K562 (cell line): ENCODE results near the gene DDOST.

Experiments
- BCL6 ChIP-seq: fragments of 250-450 bp; sonication (Bioruptor Pico); IDR thresholded peaks from 2 replicates; pipeline ENCODE4 v1.4.0; 2020
- CBFB ChIP-seq: sonication (generic); formaldehyde crosslinking; IDR thresholded peaks from 2 replicates; pipeline ENCODE4 v1.4.0; 2020; ENCODE audit warnings: mild to moderate bottlenecking, missing genetic modification reagents
- CTCF ChIP-seq, 3 experiments: IDR thresholded peaks in 2 of 3; conservative IDR thresholded peaks in 1 of 3; 2 replicates each; pipeline ENCODE4 v1.5.1; 2011 to 2012; ENCODE audit warnings: low read length in 3 of 3, mild to moderate bottlenecking in 3 of 3, control low read depth in 2 of 3, improper control_type of control experiment in 1 of 3, inconsistent platforms in 1 of 3, low read depth in 1 of 3, mixed read lengths in 1 of 3, moderate library complexity in 1 of 3; ENCODE audit not compliant: insufficient read depth in 2 of 3
- FIP1L1 ChIP-seq: fragments of 200-400 bp; formaldehyde crosslinking; IDR thresholded peaks from 2 replicates; pipeline ENCODE4 v1.6.1; 2018; ENCODE audit warnings: mild to moderate bottlenecking, low read depth, low read length; ENCODE audit not compliant: poor library complexity, severe bottlenecking
- MYBL2 ChIP-seq, 2 experiments: fragments of 450-650 bp in 1 of 2; sonication (generic) in 1 of 2; formaldehyde crosslinking in 1 of 2; IDR thresholded peaks; 2 replicates each; pipeline versions ENCODE4 v1.6.1 to v1.8.1; 2017 to 2022; ENCODE audit warnings: borderline replicate concordance in 1 of 2, inconsistent platforms in 1 of 2, low read depth in 1 of 2, mild to moderate bottlenecking in 1 of 2, missing genetic modification reagents in 1 of 2, moderate library complexity in 1 of 2
- MYC ChIP-seq, 2 experiments: fragments of 250-450 bp in 1 of 2; sonication (Bioruptor Pico) in 1 of 2; IDR thresholded peaks; 2 replicates each; pipeline versions ENCODE4 v1.5.1 to v1.6.1; 2012 to 2021; ENCODE audit warnings: low read depth in 2 of 2, borderline replicate concordance in 1 of 2, improper control_type of control experiment in 1 of 2, low read length in 1 of 2, mild to moderate bottlenecking in 1 of 2, moderate library complexity in 1 of 2
- NR0B1 ChIP-seq: fragments of 450-650 bp; IDR thresholded peaks from one replicate; pipeline ENCODE4 v1.6.1; 2018; ENCODE audit warnings: mild to moderate bottlenecking, moderate library complexity; ENCODE audit not compliant: partially characterized antibody
- SMAD1 ChIP-seq: fragments of 150-350 bp; IDR thresholded peaks from 2 replicates; pipeline ENCODE4 v1.6.1; 2014; ENCODE audit warnings: low read length, low read depth; ENCODE audit not compliant: partially characterized antibody
- SP2 ChIP-seq: IDR thresholded peaks from 2 replicates; pipeline ENCODE4 v1.6.1; 2011; ENCODE audit warnings: mild to moderate bottlenecking, low read depth, low read length, moderate library complexity; ENCODE audit not compliant: poor library complexity, severe bottlenecking; ENCODE audit errors: extremely low read depth
- SPI1 ChIP-seq: IDR thresholded peaks from 2 replicates; pipeline ENCODE4 v1.6.1; 2011; ENCODE audit warnings: low read depth, low read length, control low read depth, borderline replicate concordance
- ZBTB33 ChIP-seq: sonication (generic); formaldehyde crosslinking; IDR thresholded peaks from 2 replicates; pipeline ENCODE4 v1.8.1; 2023; ENCODE audit warnings: mild to moderate bottlenecking, missing genetic modification reagents
- ZNF133 ChIP-seq: fragments of 250-450 bp; sonication (Bioruptor Pico); IDR thresholded peaks from 2 replicates; pipeline ENCODE4 v1.4.0; 2020; ENCODE audit warnings: mild to moderate bottlenecking
- ZNF740 ChIP-seq, 3 experiments: fragments of 200-800 bp in 1 of 3; sonication (Bioruptor generic) in 1 of 3; sonication (generic) in 1 of 3; formaldehyde crosslinking in 1 of 3; IDR thresholded peaks; 2 replicates each; pipeline versions ENCODE4 v1.6.1 to v1.8.0; 2016 to 2022; ENCODE audit warnings: mild to moderate bottlenecking in 2 of 3, missing compliant biosample characterization in 2 of 3, missing genetic modification characterization in 2 of 3, missing genetic modification reagents in 1 of 3
- TF ChIP-seq, protein P1 (sequence below): fragments of 250-450 bp; sonication (Bioruptor Pico); IDR thresholded peaks from 2 replicates; pipeline ENCODE4 v1.5.0; 2020; ENCODE audit warnings: mild to moderate bottlenecking

DNA sequence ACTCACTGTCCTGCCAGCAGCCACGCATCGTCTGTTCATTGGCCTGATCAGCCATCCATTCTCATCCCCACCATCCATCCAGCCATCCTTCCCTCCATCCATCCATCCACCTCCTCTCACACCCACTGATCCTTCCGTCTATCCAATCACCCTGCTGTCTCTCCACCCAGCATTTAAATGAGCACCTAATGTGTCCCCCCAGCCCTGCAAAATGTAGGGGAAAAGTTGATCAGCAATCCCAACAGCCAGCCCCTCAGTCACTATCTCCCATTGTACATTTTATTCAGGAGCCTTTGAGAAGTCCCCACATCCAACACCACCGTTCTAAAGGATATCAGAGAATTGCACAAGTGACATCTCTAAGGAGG lies 11.1 kb upstream of the DDOST start:
- TF ChIP-seq CTCF (IDR thresholded peaks at IDR 0.05 in 2 of 3, conservative IDR thresholded peaks at IDR 0.05 in 1 of 3; ENCODE audit: insufficient read depth in 2 of 3, low read depth in 1 of 3, low read length in 3 of 3) (no peak), FIP1L1 (no peak), CBFB (CRISPR knock-in tag) (no peak), SMAD1 (no peak), SP2 (no peak), ZNF740 (CRISPR knock-in tag; IDR thresholded peaks at IDR 0.05) (no peak), ZNF740 (tag; IDR thresholded peaks at IDR 0.05) (no peak), SPI1 (no peak), ZNF133 (CRISPR knock-in tag) (no peak), MYC (IDR thresholded peaks at IDR 0.05; ENCODE audit: low read depth, low read length) (no peak), MYC (CRISPR knock-in tag; IDR thresholded peaks at IDR 0.05; ENCODE audit: borderline replicate concordance, low read depth) (no peak), ZBTB33 (CRISPR knock-in tag) (no peak), BCL6 (CRISPR knock-in tag) (no peak), MYBL2 (IDR thresholded peaks at IDR 0.05; ENCODE audit: low read depth) (no peak), MYBL2 (CRISPR knock-in tag; IDR thresholded peaks at IDR 0.05; ENCODE audit: borderline replicate concordance) (no peak), NR0B1 (no peak)
- TF ChIP-seq, protein P1, sequence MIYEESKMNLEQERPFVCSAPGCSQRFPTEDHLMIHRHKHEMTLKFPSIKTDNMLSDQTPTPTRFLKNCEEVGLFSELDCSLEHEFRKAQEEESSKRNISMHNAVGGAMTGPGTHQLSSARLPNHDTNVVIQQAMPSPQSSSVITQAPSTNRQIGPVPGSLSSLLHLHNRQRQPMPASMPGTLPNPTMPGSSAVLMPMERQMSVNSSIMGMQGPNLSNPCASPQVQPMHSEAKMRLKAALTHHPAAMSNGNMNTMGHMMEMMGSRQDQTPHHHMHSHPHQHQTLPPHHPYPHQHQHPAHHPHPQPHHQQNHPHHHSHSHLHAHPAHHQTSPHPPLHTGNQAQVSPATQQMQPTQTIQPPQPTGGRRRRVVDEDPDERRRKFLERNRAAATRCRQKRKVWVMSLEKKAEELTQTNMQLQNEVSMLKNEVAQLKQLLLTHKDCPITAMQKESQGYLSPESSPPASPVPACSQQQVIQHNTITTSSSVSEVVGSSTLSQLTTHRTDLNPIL (CRISPR knock-in tag): no peak
